Caco-2 (cell line): ENCODE measurements around the gene GABARAPL1. TPM values are rescaled to one million over a fixed set of nuclear protein-coding genes. Genes with fewer than 3 reads are reported as not detected.

Experiments
- BruUV-seq: library from RNA; stranded (reverse); fragments of 400-500 nt; replicated peaks from 2 replicates; lab custom pipeline; 2021; lab: Mats Ljungman, UMichigan
- CTCF ChIA-PET: fragments of 300-600 bp; sonication (Branson Sonifier 250); formaldehyde crosslinking; loops from one replicate; lab custom pipeline; 2022; ENCODE audit warnings: antibody characterized with exemption; lab: Charles Lee
- POLR2A ChIA-PET: fragments of 300-600 bp; sonication (Branson Sonifier 250); formaldehyde crosslinking; loops from one replicate; lab custom pipeline; 2022; ENCODE audit warnings: antibody characterized with exemption; lab: Charles Lee
- DNase-seq, 2 experiments: peaks; one replicate each; pipeline versions ENCODE4 v3.0.0 to v3.0.0-alpha.2; 2020 to 2022
- H3K27me3 ChIP-seq: replicated peaks from 2 replicates; pipeline ENCODE4 v1.6.0; 2011; ENCODE audit warnings: low read length; ENCODE audit not compliant: control insufficient read depth, insufficient read depth
- H3K36me3 ChIP-seq: 2 replicates; pipeline ENCODE4 v1.5.1; 2011; ENCODE audit warnings: low read length; ENCODE audit not compliant: control insufficient read depth, insufficient read depth
- H3K4me1 ChIP-seq: fragments of 250-450 bp; sonication (Bioruptor Pico); 2 replicates; pipeline ENCODE4 v1.5.1; 2020; ENCODE audit warnings: mild to moderate bottlenecking
- H3K4me3 ChIP-seq: 2 replicates; pipeline ENCODE4 v1.5.1; 2011; ENCODE audit warnings: low read depth, mild to moderate bottlenecking, control low read depth, low read length
- H3K9me3 ChIP-seq: fragments of 250-450 bp; sonication (Bioruptor Pico); 2 replicates; pipeline ENCODE4 v1.5.1; 2020; ENCODE audit warnings: mild to moderate bottlenecking, moderate library complexity
- H3K27ac Mint-ChIP-seq: one replicate; pipeline ENCODE4 v1.8.0; 2022; ENCODE audit warnings: mixed read lengths; ENCODE audit not compliant: unreplicated experiment
- H3K27me3 Mint-ChIP-seq: one replicate; pipeline ENCODE4 v1.8.0; 2022; ENCODE audit warnings: mixed read lengths; ENCODE audit not compliant: insufficient read depth, unreplicated experiment
- H3K36me3 Mint-ChIP-seq: one replicate; pipeline ENCODE4 v1.8.0; 2022; ENCODE audit warnings: mild to moderate bottlenecking, mixed read lengths; ENCODE audit not compliant: insufficient read depth, unreplicated experiment
- H3K4me1 Mint-ChIP-seq: one replicate; pipeline ENCODE4 v1.8.0; 2022; ENCODE audit warnings: low read depth, mixed read lengths; ENCODE audit not compliant: unreplicated experiment
- H3K4me3 Mint-ChIP-seq: one replicate; pipeline ENCODE4 v1.8.0; 2022; ENCODE audit warnings: mild to moderate bottlenecking, moderate library complexity, mixed read lengths; ENCODE audit not compliant: unreplicated experiment
- H3K9me3 Mint-ChIP-seq: one replicate; pipeline ENCODE4 v1.8.0; 2022; ENCODE audit warnings: mixed read lengths; ENCODE audit not compliant: unreplicated experiment
- intact Hi-C: fragments of 100-400 bp; cut with micrococcal nuclease; formaldehyde crosslinking; loops from one replicate; pipeline ENCODE4 v1.10.0; 2022; ENCODE audit not compliant: unreplicated experiment
- total RNA-seq: library from RNA; stranded (reverse); gene quantifications from 2 replicates; pipeline ENCODE4 v1.2.3, GENCODE V29; 2022
- TF ChIP-seq, protein P1 (sequence below), 2 experiments: fragments of 200-600 bp in 1 of 2; IDR thresholded peaks; 1 replicate in 1 of 2; 2 replicates in 1 of 2; pipeline versions ENCODE4 v1.5.1 to v1.8.0; 2011 to 2022; ENCODE audit warnings: antibody characterized with exemption in 1 of 2, control low read depth in 1 of 2, inconsistent platforms in 1 of 2, low read depth in 1 of 2, low read length in 1 of 2, mild to moderate bottlenecking in 1 of 2, moderate library complexity in 1 of 2; ENCODE audit not compliant: insufficient read depth in 1 of 2, severe bottlenecking in 1 of 2, unreplicated experiment in 1 of 2

The GABARAPL1 gene
- total RNA-seq, 1 experiment from 2014 or later, result 106 TPM

DNA sequence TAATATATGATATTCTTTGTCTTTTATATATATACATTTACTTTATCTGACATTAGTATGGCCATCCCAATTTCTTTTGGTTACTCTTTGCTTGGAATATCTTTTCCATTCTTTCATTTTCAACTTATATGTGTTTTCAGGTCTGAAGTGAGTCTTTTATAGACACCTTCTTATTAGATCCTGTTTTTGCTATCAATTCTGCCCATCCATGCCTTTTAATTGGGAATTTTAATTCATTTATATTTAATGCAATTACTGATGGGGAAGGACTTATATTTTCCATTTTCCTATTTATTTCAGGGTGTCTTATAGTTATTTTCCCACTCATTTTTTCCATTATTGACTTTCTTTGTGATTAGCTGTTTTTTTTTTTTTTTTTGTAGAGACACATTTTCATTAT, 43.4 kb downstream of the GABARAPL1 start:
- Mint-ChIP-seq H3K9me3 (peaks cover 23% of the 10 kb centered on the region), H3K4me1 (no peaks in the 10 kb centered on the region), H3K4me3 (no peak overlapping the region), H3K27me3 (peaks cover 3% of the 10 kb centered on the region), H3K36me3 (no peaks in the 10 kb centered on the region), H3K27ac (no peak overlapping the region)
- intact Hi-C loops, result no loop called here
- Histone ChIP-seq H3K9me3 (peaks cover 12% of the 10 kb centered on the region), H3K27me3 (no peaks in the 10 kb centered on the region; the same call in 1 of the 2 replicates), H3K4me1 (no peaks in the 10 kb centered on the region), H3K4me3 (no peak overlapping the region), H3K36me3 (no peaks in the 10 kb centered on the region)
- TF ChIP-seq, protein P1, sequence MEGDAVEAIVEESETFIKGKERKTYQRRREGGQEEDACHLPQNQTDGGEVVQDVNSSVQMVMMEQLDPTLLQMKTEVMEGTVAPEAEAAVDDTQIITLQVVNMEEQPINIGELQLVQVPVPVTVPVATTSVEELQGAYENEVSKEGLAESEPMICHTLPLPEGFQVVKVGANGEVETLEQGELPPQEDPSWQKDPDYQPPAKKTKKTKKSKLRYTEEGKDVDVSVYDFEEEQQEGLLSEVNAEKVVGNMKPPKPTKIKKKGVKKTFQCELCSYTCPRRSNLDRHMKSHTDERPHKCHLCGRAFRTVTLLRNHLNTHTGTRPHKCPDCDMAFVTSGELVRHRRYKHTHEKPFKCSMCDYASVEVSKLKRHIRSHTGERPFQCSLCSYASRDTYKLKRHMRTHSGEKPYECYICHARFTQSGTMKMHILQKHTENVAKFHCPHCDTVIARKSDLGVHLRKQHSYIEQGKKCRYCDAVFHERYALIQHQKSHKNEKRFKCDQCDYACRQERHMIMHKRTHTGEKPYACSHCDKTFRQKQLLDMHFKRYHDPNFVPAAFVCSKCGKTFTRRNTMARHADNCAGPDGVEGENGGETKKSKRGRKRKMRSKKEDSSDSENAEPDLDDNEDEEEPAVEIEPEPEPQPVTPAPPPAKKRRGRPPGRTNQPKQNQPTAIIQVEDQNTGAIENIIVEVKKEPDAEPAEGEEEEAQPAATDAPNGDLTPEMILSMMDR (IDR thresholded peaks at IDR 0.05; ENCODE audit: insufficient read depth in 1 of 2, low read depth in 1 of 2, low read length in 1 of 2, severe bottlenecking in 1 of 2, unreplicated experiment in 1 of 2), result no peak
- no TSS peak for BruUV-seq
- POLR2A ChIA-PET, result no interaction called here
- CTCF ChIA-PET, result interaction anchor here (0.6 kb wide), 1 partner anchor 468 kb away, joined by 3 read pairs; no protein-coding TSS in a partner anchor
- DNase-seq, result no peak

DNA sequence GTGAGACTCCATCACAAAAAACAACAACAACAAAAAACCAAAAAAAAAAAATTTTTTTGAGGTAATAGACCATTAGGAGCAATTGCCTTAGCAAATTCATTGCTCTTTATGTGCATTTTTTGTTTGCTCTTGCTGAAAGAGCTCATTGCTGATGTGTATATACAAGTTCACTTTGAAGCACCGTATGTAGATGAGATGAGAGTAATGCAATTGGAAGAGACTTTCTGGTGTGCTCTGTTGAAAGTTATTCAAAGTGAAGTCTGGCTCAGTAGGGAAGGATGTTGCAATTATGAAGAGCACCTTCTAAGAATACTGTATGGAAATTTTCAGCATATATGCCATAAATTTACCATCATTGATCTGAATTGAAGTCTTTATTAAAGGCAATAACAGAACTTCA, 48.2 kb downstream of the GABARAPL1 start:
- Mint-ChIP-seq H3K4me1 (no peaks in the 10 kb centered on the region), H3K36me3 (no peaks in the 10 kb centered on the region), H3K4me3 (no peak overlapping the region), H3K27me3 (peaks cover 4% of the 10 kb centered on the region), H3K9me3 (peaks cover 17% of the 10 kb centered on the region), H3K27ac (no peak overlapping the region)
- H3K27me3 ChIP-seq, result no peaks in the 10 kb centered on the region; the same call in 1 of the 2 replicates
- DNase-seq, result no peak
- POLR2A ChIA-PET, result no interaction called here
- TF ChIP-seq, protein P1 (IDR thresholded peaks at IDR 0.05; ENCODE audit: insufficient read depth in 1 of 2, low read depth in 1 of 2, low read length in 1 of 2, severe bottlenecking in 1 of 2, unreplicated experiment in 1 of 2), result no peak
- intact Hi-C loops, result no loop called here
- CTCF ChIA-PET, result no interaction called here
- H3K9me3 ChIP-seq, result peaks cover 6% of the 10 kb centered on the region
- H3K4me3 ChIP-seq, result no peak overlapping the region
- BruUV-seq, result no TSS peak
- H3K4me1 ChIP-seq, result no peaks in the 10 kb centered on the region
- no peaks in the 10 kb centered on the region for H3K36me3 ChIP-seq

DNA sequence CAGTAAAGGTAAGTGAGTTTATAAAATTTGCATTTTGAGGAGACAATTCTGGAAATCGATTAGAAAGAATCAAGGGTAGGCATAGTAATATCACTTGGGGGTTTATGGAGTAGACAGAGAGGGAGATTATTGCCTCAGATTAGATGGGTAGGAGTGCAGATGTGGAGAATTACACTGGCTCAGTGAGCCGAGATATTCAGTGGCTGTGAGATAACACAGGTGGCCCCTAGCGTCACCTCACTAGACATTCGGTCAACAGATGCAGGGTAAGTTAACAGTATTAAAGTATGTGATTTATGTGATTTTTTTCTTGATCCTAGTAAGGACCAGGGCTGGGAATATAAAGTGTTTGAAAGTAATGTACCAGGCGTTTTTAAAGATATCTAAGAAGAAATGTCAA, 55.4 kb downstream of the GABARAPL1 start:
- Histone ChIP-seq H3K27me3 (no peaks in the 10 kb centered on the region), H3K4me1 (no peaks in the 10 kb centered on the region), H3K4me3 (no peak overlapping the region), H3K9me3 (no peaks in the 10 kb centered on the region), H3K36me3 (no peaks in the 10 kb centered on the region)
- DNase-seq, result no peak
- Mint-ChIP-seq H3K4me3 (no peak overlapping the region), H3K36me3 (no peaks in the 10 kb centered on the region), H3K27ac (no peak overlapping the region), H3K27me3 (peaks cover 3% of the 10 kb centered on the region), H3K9me3 (no peaks in the 10 kb centered on the region), H3K4me1 (no peaks in the 10 kb centered on the region)
- POLR2A ChIA-PET, result no interaction called here
- TF ChIP-seq, protein P1 (IDR thresholded peaks at IDR 0.05; ENCODE audit: insufficient read depth in 1 of 2, low read depth in 1 of 2, low read length in 1 of 2, severe bottlenecking in 1 of 2, unreplicated experiment in 1 of 2), result no peak
- CTCF ChIA-PET, result no interaction called here
- intact Hi-C loops, result no loop called here
- no TSS peak for BruUV-seq
